Mesenchymal stem cell (in vitro differentiated cells and primary cell): Measurements from ENCODE around the gene GPC3.

Source experiments
- DNase-seq: peaks from one replicate; pipeline ENCODE4 v3.0.0-alpha.2; 2013
- H2AFZ ChIP-seq: one replicate; pipeline ENCODE4 v1.6.1; 2013; ENCODE audit warnings: low read depth, mild to moderate bottlenecking, control low read depth, inconsistent platforms, low read length, moderate library complexity
- H2AK5ac ChIP-seq: 2 replicates; pipeline ENCODE4 v1.6.1; 2013; ENCODE audit warnings: low read length, moderate library complexity, mild to moderate bottlenecking, inconsistent platforms; ENCODE audit not compliant: severe bottlenecking
- H2BK120ac ChIP-seq: one replicate; pipeline ENCODE4 v1.6.1; 2013; ENCODE audit warnings: low read depth, mild to moderate bottlenecking, inconsistent platforms, low read length, moderate library complexity
- H2BK12ac ChIP-seq, 2 experiments: one replicate each; pipeline ENCODE4 v1.6.1; 2013; ENCODE audit warnings: inconsistent platforms in 2 of 2, low read length in 2 of 2, mild to moderate bottlenecking in 2 of 2, moderate library complexity in 2 of 2, control low read depth in 1 of 2
- H2BK15ac ChIP-seq: one replicate; pipeline ENCODE4 v1.6.1; 2013; ENCODE audit warnings: mild to moderate bottlenecking, low read depth, inconsistent platforms; ENCODE audit not compliant: poor library complexity, severe bottlenecking
- H2BK5ac ChIP-seq: 2 replicates; pipeline ENCODE4 v1.6.1; 2013; ENCODE audit warnings: low read depth, mild to moderate bottlenecking, low read length, control low read depth, inconsistent platforms; ENCODE audit not compliant: poor library complexity, severe bottlenecking
- H3K14ac ChIP-seq, 2 experiments: one replicate each; pipeline ENCODE4 v1.6.1; 2013; ENCODE audit warnings: inconsistent platforms in 2 of 2, low read length in 2 of 2, control low read depth in 1 of 2, mild to moderate bottlenecking in 1 of 2, moderate library complexity in 1 of 2
- H3K18ac ChIP-seq, 2 experiments: one replicate each; pipeline ENCODE4 v1.6.1; 2013; ENCODE audit warnings: inconsistent platforms in 2 of 2, low read length in 2 of 2, control low read depth in 1 of 2, low read depth in 1 of 2, mild to moderate bottlenecking in 1 of 2
- H3K23ac ChIP-seq, 2 experiments: one replicate each; pipeline ENCODE4 v1.6.1; 2013; ENCODE audit warnings: inconsistent platforms in 2 of 2, low read length in 2 of 2, mild to moderate bottlenecking in 2 of 2, moderate library complexity in 2 of 2, control low read depth in 1 of 2
- H3K27ac ChIP-seq: 2 replicates; pipeline ENCODE4 v1.5.1; 2013; ENCODE audit warnings: mild to moderate bottlenecking, moderate library complexity, low read length, control low read depth, inconsistent platforms; ENCODE audit not compliant: poor library complexity, severe bottlenecking
- H3K27me3 ChIP-seq, 2 experiments: 2 replicates each; pipeline versions ENCODE4 v1.6.1 to v1.7.0; 2013; ENCODE audit warnings: low read length in 2 of 2, mild to moderate bottlenecking in 2 of 2, moderate library complexity in 2 of 2, control low read depth in 1 of 2, inconsistent platforms in 1 of 2; ENCODE audit not compliant: control insufficient read depth in 1 of 2, insufficient read depth in 1 of 2
- H3K36me3 ChIP-seq, 2 experiments: 2 replicates each; pipeline versions ENCODE4 v1.6.1 to v1.7.0; 2013; ENCODE audit warnings: low read length in 2 of 2, control low read depth in 1 of 2, inconsistent platforms in 1 of 2, low read depth in 1 of 2, mild to moderate bottlenecking in 1 of 2; ENCODE audit not compliant: insufficient read depth in 2 of 2, control insufficient read depth in 1 of 2
- H3K4ac ChIP-seq, 2 experiments: one replicate each; pipeline ENCODE4 v1.6.1; 2013; ENCODE audit warnings: inconsistent platforms in 2 of 2, low read length in 2 of 2, mild to moderate bottlenecking in 2 of 2, moderate library complexity in 2 of 2, control low read depth in 1 of 2, low read depth in 1 of 2
- H3K4me1 ChIP-seq: 2 replicates; pipeline ENCODE4 v1.6.1; 2013; ENCODE audit warnings: low read depth, low read length, control low read depth; ENCODE audit not compliant: control insufficient read depth, insufficient read depth
- H3K4me2 ChIP-seq: 2 replicates; pipeline ENCODE4 v1.6.1; 2013; ENCODE audit warnings: low read length, mild to moderate bottlenecking, inconsistent platforms; ENCODE audit not compliant: poor library complexity, severe bottlenecking
- H3K4me3 ChIP-seq, 2 experiments: 2 replicates each; pipeline versions ENCODE4 v1.5.1 to v1.7.0; 2013; ENCODE audit warnings: low read length in 2 of 2, mild to moderate bottlenecking in 2 of 2, control low read depth in 1 of 2, low read depth in 1 of 2; ENCODE audit not compliant: insufficient read depth in 1 of 2
- H3K79me1 ChIP-seq: replicated peaks from 2 replicates; pipeline ENCODE4 v1.6.1; 2013; ENCODE audit warnings: mild to moderate bottlenecking, control low read depth, low read length, inconsistent platforms; ENCODE audit not compliant: poor library complexity, severe bottlenecking
- H3K9ac ChIP-seq: 2 replicates; pipeline ENCODE4 v1.7.0; 2013; ENCODE audit warnings: mild to moderate bottlenecking, low read length, moderate library complexity
- H3K9me3 ChIP-seq: 2 replicates; pipeline ENCODE4 v1.7.0; 2013; ENCODE audit warnings: mild to moderate bottlenecking, low read length; ENCODE audit not compliant: control insufficient read depth
- H4K8ac ChIP-seq: one replicate; pipeline ENCODE4 v1.6.1; 2013; ENCODE audit warnings: inconsistent platforms, mild to moderate bottlenecking, low read length, moderate library complexity
- H4K91ac ChIP-seq: one replicate; pipeline ENCODE4 v1.6.1; 2013; ENCODE audit warnings: mild to moderate bottlenecking, low read length, inconsistent platforms
- WGBS: methylation state at CpG from one replicate; pipeline ENCODE4 v1.1.7; 2013; ENCODE audit warnings: mixed read lengths; 5-methylcytosine and 5-hydroxymethylcytosine counted together

Gene GPC3

GRCh38 chrX:133869270-133869669 lies 116.1 kb downstream of the GPC3 start:
- H2AFZ ChIP-seq, result no peak overlapping the region
- no peak overlapping the region for H2BK12ac ChIP-seq
- 97% methylated on average over 3 of the region's 4 CpGs for WGBS

DNA sequence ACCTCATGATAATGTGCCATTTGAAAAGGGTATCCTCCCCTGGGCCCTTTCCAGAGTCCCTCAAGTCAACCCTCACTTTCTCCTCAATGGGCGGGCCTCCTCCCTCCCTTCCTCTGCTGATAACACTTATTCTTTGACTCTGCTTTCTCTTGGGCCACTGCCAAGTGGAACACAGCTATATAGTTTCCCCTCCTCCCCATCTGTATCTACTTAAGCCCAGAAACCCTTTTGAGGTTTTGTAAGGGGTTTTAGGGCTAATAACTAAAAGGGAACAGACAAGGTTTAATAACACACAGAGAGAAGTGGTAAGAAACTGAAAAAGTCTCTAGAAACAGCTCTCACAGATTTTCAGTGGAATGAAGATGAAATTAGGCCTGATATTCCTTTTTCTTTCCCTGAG lies 116.7 kb downstream of the GPC3 start:
- H3K4me1 ChIP-seq, result no peaks in the 10 kb centered on the region
- H3K9me3 ChIP-seq, result peaks cover 7% of the 10 kb centered on the region
- H3K36me3 ChIP-seq, result no peaks in the 10 kb centered on the region
- WGBS, result no CpG with 5 or more reads among the region's 1 CpG
- H3K4ac ChIP-seq, result no peak overlapping the region
- no peak overlapping the region for H4K91ac ChIP-seq
- no peak overlapping the region for H4K8ac ChIP-seq
- no peak overlapping the region for H2AFZ ChIP-seq
- H3K23ac ChIP-seq, result no peak overlapping the region
- no peak overlapping the region for H3K14ac ChIP-seq
- H3K79me1 ChIP-seq, result no peaks in the 10 kb centered on the region
- H3K4me2 ChIP-seq, result no peak overlapping the region
- H3K27me3 ChIP-seq, result peaks cover 0 to 4% of the 10 kb centered on the region in 2 experiments
- no peak overlapping the region for H2BK5ac ChIP-seq
- H3K4me3 ChIP-seq, result no peak overlapping the region
- DNase-seq, result no peak
- no peak overlapping the region for H3K18ac ChIP-seq
- H3K9ac ChIP-seq, result no peak overlapping the region
- no peak overlapping the region for H2BK120ac ChIP-seq
- H2BK15ac ChIP-seq, result no peak overlapping the region
- no peak overlapping the region for H2AK5ac ChIP-seq
- no peak overlapping the region for H3K27ac ChIP-seq
- no peak overlapping the region for H2BK12ac ChIP-seq

More at GRCh38 chrX:133869270-133869669, 116.1 kb downstream of the GPC3 start:
- H3K4me1 ChIP-seq, result no peaks in the 10 kb centered on the region
- no peak overlapping the region for H3K27ac ChIP-seq
- H3K4me3 ChIP-seq, result no peak overlapping the region
- H3K4me2 ChIP-seq, result no peak overlapping the region
- no peak overlapping the region for H3K23ac ChIP-seq
- H2AK5ac ChIP-seq, result no peak overlapping the region
- H4K91ac ChIP-seq, result no peak overlapping the region
- no peak overlapping the region for H2BK15ac ChIP-seq
- peaks cover 7% of the 10 kb centered on the region for H3K9me3 ChIP-seq
- H4K8ac ChIP-seq, result no peak overlapping the region
- H2BK120ac ChIP-seq, result no peak overlapping the region
- peaks cover 0 to 4% of the 10 kb centered on the region in 2 experiments for H3K27me3 ChIP-seq
- H3K79me1 ChIP-seq, result no peaks in the 10 kb centered on the region
- H3K4ac ChIP-seq, result no peak overlapping the region
- H3K18ac ChIP-seq, result no peak overlapping the region
- H3K14ac ChIP-seq, result no peak overlapping the region
- no peak overlapping the region for H3K9ac ChIP-seq
- no peak overlapping the region for H2BK5ac ChIP-seq
- no peak for DNase-seq
- no peaks in the 10 kb centered on the region for H3K36me3 ChIP-seq

GRCh38 chrX:133868250-133868649 lies 117.1 kb downstream of the GPC3 start:
- H3K4me1 ChIP-seq, result no peaks in the 10 kb centered on the region
- no peak overlapping the region for H2AFZ ChIP-seq
- no peak overlapping the region for H4K91ac ChIP-seq
- no peak overlapping the region for H2BK120ac ChIP-seq
- peaks cover 7% of the 10 kb centered on the region for H3K9me3 ChIP-seq
- H4K8ac ChIP-seq, result no peak overlapping the region
- no peak overlapping the region for H3K27ac ChIP-seq
- no peaks in the 10 kb centered on the region for H3K36me3 ChIP-seq
- H3K4ac ChIP-seq, result no peak overlapping the region
- no peak overlapping the region for H3K23ac ChIP-seq
- no peak for DNase-seq
- no peaks in the 10 kb centered on the region for H3K79me1 ChIP-seq
- peaks cover 0 to 4% of the 10 kb centered on the region in 2 experiments for H3K27me3 ChIP-seq
- no peak overlapping the region for H2BK15ac ChIP-seq
- H3K18ac ChIP-seq, result no peak overlapping the region
- no peak overlapping the region for H3K9ac ChIP-seq
- no peak overlapping the region for H2BK12ac ChIP-seq
- H2BK5ac ChIP-seq, result no peak overlapping the region
- H2AK5ac ChIP-seq, result no peak overlapping the region
- no peak overlapping the region for H3K4me3 ChIP-seq
- no peak overlapping the region for H3K4me2 ChIP-seq
- no peak overlapping the region for H3K14ac ChIP-seq

GRCh38 chrX:133865761-133866471 lies 119.5 kb downstream of the GPC3 start:
- WGBS, result 17% methylated on average over 1 of the region's 3 CpGs
- H3K27ac ChIP-seq, result no peak overlapping the region
- H2AK5ac ChIP-seq, result no peak overlapping the region
- H3K4me2 ChIP-seq, result no peak overlapping the region
- H3K79me1 ChIP-seq, result no peaks in the 10 kb centered on the region
- H3K27me3 ChIP-seq, result peaks cover 0 to 4% of the 10 kb centered on the region in 2 experiments
- H4K8ac ChIP-seq, result no peak overlapping the region
- H2BK5ac ChIP-seq, result no peak overlapping the region
- peaks cover 7% of the 10 kb centered on the region for H3K9me3 ChIP-seq
- H3K4me1 ChIP-seq, result no peaks in the 10 kb centered on the region
- no peak overlapping the region for H2BK12ac ChIP-seq
- no peak overlapping the region for H3K9ac ChIP-seq
- no peak overlapping the region for H3K14ac ChIP-seq
- H4K91ac ChIP-seq, result no peak overlapping the region
- no peak overlapping the region for H3K18ac ChIP-seq
- no peak overlapping the region for H2AFZ ChIP-seq
- H2BK15ac ChIP-seq, result no peak overlapping the region
- no peaks in the 10 kb centered on the region for H3K36me3 ChIP-seq
- DNase-seq, result no peak
- H3K4ac ChIP-seq, result no peak overlapping the region
- H2BK120ac ChIP-seq, result no peak overlapping the region
- H3K23ac ChIP-seq, result no peak overlapping the region
- H3K4me3 ChIP-seq, result no peak overlapping the region
